Fibroblast of skin of abdomen (primary cell): ENCODE measurements around the gene ARID1B.

Experiments used
- DNase-seq: peaks from one replicate; pipeline ENCODE4 v3.0.0-alpha.2; 2013

Gene ARID1B

GRCh38 chr6:157219201-157220200, 442.3 kb downstream of the ARID1B start:
- DNase-seq = peak; percentile 63

GRCh38 chr6:157220485-157220884, 443.3 kb downstream of the ARID1B start:
- no peak for DNase-seq

DNA sequence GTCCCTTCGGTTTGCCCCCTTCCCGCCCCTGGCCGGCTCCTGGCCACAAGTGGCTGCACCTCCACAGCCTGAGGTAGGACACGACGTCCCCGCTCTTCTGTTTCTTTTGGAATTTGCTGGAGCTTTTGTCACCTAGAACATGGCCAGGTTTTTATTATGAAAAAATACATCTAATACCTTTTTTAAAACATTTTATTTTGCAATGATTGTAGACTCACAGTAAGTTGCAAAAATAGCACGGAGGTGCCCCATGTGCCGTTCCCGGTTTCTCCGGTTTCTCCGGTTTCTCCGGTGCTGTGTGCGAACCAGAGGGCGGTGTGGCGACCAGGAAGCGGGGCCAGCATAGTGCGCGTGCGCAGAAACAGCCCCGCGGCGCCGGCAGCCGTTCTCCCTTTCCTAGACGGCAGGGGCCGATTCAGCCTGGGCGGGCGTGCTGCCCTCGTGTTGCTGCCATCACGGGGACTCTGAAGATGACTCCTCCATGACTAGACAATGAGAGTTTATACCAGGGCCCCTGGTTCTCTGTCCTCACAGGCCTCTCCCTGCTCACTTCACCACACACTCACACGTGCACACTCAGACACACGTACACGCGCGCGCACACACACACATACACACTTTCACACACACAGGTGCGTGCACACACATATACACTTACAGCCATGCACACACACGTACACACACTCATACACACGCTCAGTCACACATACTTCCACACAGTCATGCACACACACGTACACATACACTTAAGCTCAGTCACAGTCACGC, 444.1 kb downstream of the ARID1B start:
- DNase-seq = peak; percentile 74

- DNase-seq = no peak
Measured at GRCh38 chr6:157221817-157222175, 444.6 kb downstream of the ARID1B start.

DNA sequence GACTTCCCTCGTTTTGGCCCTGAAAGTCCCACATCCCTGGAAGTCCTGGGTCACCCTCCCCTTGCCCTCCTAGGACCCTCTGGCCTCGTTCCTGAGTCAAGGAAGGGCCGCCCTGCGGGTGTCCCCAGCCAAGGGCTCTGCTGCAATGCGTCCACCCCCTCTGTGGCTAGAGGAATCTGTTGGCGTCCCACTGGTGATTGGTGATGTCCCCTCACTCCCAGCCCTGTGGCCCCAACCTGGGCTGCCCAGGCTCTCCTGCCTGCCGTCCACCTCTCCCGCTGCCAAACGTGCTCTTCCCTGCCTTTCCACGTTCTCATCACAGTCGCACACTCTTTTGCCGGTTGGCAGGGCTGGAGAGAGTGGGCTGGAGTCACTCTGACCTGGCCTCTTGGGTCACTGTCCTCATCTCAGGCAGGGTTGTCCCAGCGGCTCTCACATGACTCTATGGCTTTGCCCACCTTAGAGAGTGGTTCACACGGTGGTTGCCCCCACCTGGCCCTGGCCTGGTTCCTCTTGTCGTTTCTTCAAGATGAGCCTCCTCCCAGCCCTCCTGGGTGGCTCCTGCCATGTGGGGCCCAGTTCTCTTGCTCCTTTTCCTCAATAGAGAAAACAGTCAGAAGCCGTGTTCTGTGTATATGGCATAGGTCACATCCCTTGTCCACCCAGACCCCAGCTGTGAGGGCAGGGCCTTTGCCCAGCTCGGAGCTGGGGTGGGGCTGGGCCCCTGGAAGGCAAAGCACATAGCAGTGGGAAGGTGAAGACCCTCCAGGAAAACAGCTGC, 445.2 kb downstream of the ARID1B start:
- no peak for DNase-seq

- DNase-seq = no peak
Measured at GRCh38 chr6:157223021-157223430, 445.8 kb downstream of the ARID1B start.

- no peak for DNase-seq
Measured at GRCh38 chr6:157223511-157223910, 446.3 kb downstream of the ARID1B start.

DNA sequence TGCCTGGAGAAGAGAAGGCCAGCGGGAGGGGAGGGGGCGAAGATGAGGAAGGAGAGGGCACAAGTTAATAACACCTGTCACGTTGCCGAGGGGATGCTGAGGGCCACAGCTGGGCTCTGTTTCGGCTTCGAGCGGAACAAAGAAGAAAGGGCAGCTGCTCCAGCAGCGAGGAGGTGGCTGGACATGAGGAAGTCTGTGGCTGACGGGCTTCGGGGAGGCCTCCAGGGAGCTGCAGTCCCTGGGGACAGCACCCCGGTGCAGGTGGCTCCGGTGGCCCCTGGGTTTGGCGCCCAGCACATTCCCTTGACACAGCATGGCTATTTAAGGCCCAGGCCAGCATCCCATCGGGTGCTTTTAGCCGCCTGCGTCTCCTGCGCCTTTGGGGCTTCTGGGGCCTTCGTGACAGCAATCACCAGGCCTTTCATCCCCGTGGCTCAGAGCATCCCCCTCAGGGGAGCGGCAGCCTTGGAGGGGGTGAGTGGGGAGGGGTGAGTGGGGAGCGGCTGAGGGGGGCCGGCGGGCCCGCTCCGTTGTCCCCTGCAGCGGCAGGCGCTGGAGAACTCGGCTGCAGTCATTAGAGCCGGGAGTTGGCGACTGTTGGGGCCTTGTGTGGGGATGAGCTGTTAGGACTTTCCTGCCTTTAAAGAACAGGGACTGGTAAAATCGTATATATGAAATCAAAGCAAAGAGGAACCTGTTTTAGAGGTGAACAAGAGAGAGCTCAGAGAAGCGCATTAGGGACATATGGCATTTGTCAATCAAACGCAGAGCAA, 447.2 kb downstream of the ARID1B start:
- DNase-seq = no peak

- DNase-seq = no peak
Measured at GRCh38 chr6:157224951-157225574, 447.9 kb downstream of the ARID1B start.

- DNase-seq = no peak
Measured at GRCh38 chr6:157225575-157225995, 448.4 kb downstream of the ARID1B start.

GRCh38 chr6:157226026-157226625, 448.9 kb downstream of the ARID1B start:
- peak; percentile 83 for DNase-seq

DNA sequence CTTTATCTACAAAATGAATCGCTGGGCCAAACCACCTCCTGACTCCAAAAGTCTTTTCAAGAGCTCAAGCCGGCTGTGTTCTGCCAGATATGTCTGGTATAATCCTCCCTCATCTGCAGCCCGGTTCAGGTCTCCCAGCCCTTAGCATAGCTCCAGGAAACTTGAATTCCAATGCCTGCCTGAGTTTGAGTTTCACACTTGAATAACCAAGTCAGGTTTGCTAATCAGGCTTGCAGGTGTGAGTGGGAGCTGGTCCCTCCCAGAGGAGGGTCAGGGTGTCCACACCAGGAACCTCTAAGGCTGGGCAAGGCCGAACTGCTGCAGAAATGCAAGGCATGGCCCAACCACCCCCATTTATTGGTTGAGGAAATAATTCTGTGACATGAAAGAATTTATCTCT, 449.6 kb downstream of the ARID1B start:
- DNase-seq = no peak

DNA sequence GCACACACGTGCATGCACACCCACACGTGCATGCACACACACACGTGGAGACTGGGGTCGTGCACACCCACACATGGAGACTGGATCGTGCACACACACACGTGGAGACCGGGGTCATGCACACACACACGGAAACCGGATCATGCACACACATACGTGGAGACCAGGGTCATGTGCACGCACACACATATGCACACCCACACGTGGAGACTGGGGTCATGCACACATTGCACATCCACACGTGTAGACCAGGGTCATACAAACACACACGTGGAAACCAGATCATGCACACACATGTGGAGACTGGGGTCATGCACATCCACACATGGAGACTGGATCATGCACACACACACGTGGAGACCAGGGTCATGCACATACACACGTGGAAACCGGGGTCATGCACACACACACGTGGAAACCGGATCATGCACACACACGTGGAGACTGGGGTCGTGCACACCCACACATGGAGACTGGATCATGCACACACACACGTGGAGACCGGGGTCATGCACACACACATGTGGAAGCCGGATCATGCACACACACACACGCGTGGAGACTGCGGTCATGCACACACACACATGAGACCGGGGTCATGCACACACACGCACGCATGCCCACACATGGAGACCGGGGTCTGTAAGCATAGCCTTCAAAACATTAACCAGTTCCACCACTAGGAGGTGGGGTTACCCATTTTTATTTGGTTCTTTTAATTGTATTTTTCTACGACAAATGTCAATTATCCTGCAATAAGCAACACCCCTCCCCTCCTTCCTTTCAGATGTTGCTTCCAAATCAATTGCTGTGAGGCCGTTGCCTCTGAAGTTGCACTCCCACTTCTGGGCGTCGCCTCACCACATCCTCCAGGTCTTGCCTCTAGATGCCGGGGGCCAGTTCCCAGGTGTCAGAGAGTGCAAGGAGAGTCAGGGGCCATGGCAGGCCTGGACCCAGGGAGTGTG, 450.3 kb downstream of the ARID1B start:
- no peak for DNase-seq

DNA sequence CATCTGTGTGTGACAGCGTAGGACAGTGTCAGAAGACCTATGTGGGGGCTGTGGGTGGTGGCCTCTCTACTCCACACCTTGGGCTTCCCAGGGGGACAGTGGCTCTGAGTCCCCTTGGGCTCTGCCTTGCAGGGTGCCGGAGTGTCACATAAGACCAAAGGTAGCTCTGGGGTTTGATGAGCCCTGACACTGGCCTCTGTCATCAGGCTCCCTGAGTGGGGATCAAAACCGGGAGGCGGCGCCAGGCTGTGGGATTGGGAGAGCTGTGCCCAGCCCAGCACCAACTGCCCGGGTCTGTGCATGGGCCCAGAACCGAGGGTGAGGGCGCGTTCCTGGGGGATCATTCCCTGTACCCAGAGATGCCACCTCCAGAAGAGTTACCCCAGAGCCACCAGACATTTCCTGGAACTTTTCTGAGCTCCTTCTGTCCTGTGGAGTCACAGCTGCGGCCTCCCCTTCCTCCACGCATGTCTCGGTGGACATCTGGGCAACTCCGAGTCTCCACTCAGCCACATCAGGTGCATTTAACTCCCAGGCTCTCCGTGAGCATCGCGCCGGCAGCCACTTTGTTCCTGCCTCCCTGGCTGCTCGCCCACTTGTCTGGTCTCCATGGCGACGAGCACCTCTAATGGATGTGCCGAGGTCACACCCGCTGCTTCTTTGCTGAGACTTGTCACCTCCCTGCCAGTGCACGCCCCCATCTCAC, 451.4 kb downstream of the ARID1B start:
- no peak for DNase-seq

- no peak for DNase-seq
Measured at GRCh38 chr6:157229132-157229618, 452.0 kb downstream of the ARID1B start.

DNA sequence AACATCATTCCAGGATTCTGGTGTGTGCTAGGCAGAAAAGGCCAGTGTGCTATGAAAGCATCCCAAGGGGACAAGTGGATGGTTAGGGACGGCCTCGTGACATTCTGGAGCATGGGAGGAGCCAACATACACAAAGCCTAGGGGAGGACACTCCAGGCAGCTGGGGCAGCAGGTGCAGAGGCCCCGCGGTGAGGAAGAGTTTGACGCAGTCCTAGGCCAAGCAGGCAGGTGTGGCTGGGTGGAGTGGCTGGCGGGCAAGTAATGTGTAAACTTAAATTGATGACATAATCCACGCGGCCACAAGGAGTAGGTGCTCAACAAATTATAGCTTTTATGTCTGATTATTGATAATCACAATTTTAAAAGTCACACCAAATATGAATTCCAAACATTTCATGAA, 452.5 kb downstream of the ARID1B start:
- no peak for DNase-seq

- DNase-seq = no peak
Measured at GRCh38 chr6:157230910-157231309, 453.7 kb downstream of the ARID1B start.

GRCh38 chr6:157232161-157232895, 455.1 kb downstream of the ARID1B start:
- DNase-seq = no peak
